ENCODE measurements around the gene AMOT. TPM values are rescaled to one million over a fixed set of nuclear protein-coding genes. Genes with fewer than 3 reads are reported as not detected.

The AMOT gene
- polyA plus RNA-seq, 3 donors, result 1.4 to 5.2 (median 1.8) TPM

GRCh38 chrX:112766774-112767173 is 73.9 kb downstream of the AMOT start:
- 90 to 94% (median 93%) methylated on average over 2 of the region's 2 CpGs for WGBS, 3 donors
- no peak overlapping the region for H3K27ac ChIP-seq (ENCODE audit: low read depth, low read length)

GRCh38 chrX:112761242-112762207 is 79.1 kb downstream of the AMOT start:
- WGBS, 3 donors, result 69 to 80% (median 75%) methylated on average over 7 of the region's 7 CpGs

DNA sequence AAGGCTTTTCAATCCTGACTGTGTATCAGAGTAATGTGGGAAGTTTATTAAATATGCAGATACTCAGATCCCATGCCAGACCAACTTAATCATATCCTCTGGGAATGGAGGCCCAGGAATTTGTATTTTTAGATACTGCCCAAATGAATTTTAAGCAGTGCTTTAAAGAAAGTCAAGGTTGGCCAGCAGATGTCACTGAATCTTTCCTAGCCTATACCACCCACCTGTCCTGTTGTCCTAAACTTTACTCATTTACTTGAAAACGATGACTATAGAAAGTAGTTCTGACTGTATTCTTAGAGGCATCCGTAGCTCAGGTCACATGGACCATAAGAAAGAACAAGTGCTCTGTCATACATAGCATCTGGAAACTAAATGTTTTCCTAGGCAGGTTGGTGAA is 79.9 kb downstream of the AMOT start:
- no peak overlapping the region for H3K27ac ChIP-seq (ENCODE audit: low read depth, low read length)
- WGBS, 3 donors, result 36 to 47% (median 45%) methylated on average over 2 of the region's 2 CpGs

More at GRCh38 chrX:112761242-112762207, 79.1 kb downstream of the AMOT start:
- H3K27ac ChIP-seq (ENCODE audit: low read depth, low read length), result no peak overlapping the region

DNA sequence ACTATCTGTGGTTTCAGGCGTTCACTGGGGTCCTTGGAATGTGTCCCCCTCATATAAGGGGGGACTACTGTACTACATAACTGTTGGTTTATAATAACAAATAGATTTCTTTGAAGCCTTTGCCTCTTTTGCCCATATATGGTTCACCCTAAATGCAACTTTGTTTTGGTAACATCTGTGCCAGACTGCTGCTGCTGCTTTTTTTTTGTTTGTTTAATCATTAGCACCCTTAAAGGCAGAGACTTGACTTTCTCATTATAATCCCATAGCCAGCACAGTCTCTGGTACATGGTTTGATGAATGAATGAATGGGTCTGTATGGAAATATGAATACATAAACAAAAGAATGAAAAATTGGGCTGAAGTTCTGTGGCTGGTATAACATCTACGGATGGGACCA is 80.7 kb downstream of the AMOT start:
- no peak overlapping the region for H3K27ac ChIP-seq (ENCODE audit: low read depth, low read length)
- 66 to 85% (median 70%) methylated on average over 2 of the region's 2 CpGs for WGBS, 3 donors

- no peak overlapping the region for H3K27ac ChIP-seq (ENCODE audit: low read depth, low read length)
- WGBS, 3 donors, result 42 to 71% (median 60%) methylated on average over 3 of the region's 3 CpGs
These were observed 81.1 kb downstream of the AMOT start for GRCh38 chrX:112759512-112759911.

DNA sequence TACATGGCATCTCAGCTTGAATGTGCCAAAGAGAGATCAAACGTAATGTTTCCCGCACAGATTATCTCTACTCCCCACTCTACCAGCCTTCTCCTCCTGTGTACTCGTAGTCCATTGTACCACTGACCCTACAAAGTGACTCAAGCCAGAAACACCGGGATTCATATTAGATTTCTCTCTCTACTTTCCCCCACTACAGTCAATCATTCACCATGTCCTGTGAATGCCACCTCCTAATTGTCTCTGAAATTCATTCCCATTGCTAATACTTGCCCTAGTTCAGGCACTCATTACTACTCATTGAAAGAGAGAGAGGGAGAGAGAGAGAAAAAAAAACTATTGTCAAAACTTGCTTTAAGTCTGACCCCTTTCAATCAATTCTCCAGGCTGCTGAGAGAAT is 82.7 kb downstream of the AMOT start:
- WGBS, 3 donors, result 63 to 85% (median 76%) methylated on average over 4 of the region's 4 CpGs

GRCh38 chrX:112753116-112753515 is 87.5 kb downstream of the AMOT start:
- WGBS, 3 donors, result 86 to 91% (median 89%) methylated on average over 1 of the region's 1 CpG
- no peak overlapping the region for H3K27ac ChIP-seq (ENCODE audit: low read depth, low read length)

More for the DNA sequence above, 82.7 kb downstream of the AMOT start:
- H3K27ac ChIP-seq (ENCODE audit: low read depth, low read length), result no peak overlapping the region

GRCh38 chrX:112751076-112751475 is 89.6 kb downstream of the AMOT start:
- no peak overlapping the region for H3K27ac ChIP-seq (ENCODE audit: low read depth, low read length)
- WGBS, 3 donors, result 51 to 64% (median 63%) methylated on average over 2 of the region's 2 CpGs

- no peak overlapping the region for H3K27ac ChIP-seq (ENCODE audit: low read depth, low read length)
- WGBS, 3 donors, result 54 to 70% (median 56%) methylated on average over 3 to 4 of the region's 4 CpGs
These were observed 93.6 kb downstream of the AMOT start for GRCh38 chrX:112746812-112747595.

DNA sequence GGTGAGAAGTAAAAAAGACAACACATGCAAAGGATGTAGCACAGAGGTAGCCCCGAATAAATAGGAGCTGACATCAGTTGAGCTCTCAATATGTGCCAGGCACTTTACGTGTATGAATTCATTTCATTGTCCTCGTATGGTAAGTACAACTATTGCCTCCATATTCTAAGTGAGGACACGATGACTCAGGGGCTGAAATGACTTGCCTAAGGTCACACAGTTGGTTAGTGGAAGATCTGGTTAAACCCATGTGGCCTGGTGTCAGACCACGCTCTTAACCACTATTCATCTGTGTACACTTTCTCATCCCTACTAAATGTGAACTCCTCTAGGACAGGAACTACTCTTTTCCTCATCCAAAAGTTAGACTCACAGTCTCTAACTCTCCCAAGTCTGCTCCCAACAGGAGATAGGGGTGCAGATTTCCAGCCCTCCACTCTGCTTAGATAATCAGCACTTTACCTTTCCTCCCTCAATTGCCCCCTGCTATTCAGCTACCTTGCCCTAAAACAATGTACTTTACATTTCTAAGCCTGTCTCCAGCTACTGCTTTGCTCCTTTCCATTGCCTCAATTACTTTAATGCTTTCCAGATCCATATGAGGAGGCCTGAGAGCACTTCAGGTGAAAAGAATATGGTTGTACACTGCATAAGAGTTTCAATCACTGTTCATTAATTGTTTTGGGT is 102.1 kb downstream of the AMOT start:
- H3K27ac ChIP-seq (ENCODE audit: low read depth, low read length), result no peak overlapping the region
- WGBS, 3 donors, result 63 to 92% (median 84%) methylated on average over 5 of the region's 5 CpGs

DNA sequence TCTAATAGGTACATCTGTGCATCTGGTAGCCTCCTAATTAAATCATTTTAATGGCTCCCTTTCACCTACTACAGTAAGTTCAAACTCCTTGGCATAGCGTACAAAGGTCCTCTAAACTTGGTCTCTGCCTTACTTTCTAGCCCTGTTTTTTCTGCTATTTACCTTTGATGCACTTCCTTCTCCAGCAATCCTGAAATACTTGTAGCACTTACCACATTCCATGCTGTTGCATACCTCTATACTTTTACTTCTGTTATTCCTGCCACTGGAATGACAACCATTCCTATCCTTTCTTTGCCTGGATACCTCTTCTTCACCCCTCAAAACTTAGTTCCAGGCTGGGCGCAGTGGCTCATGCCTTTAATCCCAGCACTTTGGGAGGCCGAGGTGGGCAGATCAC is 104.3 kb downstream of the AMOT start:
- 80 to 96% (median 93%) methylated on average over 3 of the region's 3 CpGs for WGBS, 3 donors

GRCh38 chrX:112735147-112735546 is 105.5 kb downstream of the AMOT start:
- H3K27ac ChIP-seq (ENCODE audit: low read depth, low read length), result no peak overlapping the region
- 79 to 83% (median 79%) methylated on average over 2 of the region's 2 CpGs for WGBS, 3 donors

More for the DNA sequence above, 104.3 kb downstream of the AMOT start:
- no peak overlapping the region for H3K27ac ChIP-seq (ENCODE audit: low read depth, low read length)

DNA sequence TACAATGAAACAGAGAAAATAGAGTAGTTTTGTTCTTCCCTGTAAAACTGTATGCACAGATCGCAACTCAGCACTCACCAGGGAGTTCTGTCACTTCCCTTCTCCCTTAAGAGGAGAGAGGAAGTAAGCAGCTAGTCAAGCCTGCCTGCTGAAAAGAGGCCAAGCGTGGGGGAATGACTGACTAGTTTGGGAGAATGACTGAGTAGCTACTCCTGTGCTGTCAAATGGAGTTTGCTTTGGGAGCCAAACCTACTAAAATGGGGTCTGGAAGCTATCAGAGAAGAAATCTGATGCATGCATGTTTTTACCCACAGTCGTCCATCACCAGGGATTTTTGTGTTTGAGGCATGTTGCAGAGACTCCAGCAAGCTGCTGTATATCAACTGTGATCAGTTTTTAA is 106.3 kb downstream of the AMOT start:
- no peak overlapping the region for H3K27ac ChIP-seq (ENCODE audit: low read depth, low read length)
- WGBS, 3 donors, result 8 to 27% (median 19%) methylated on average over 3 of the region's 3 CpGs

DNA sequence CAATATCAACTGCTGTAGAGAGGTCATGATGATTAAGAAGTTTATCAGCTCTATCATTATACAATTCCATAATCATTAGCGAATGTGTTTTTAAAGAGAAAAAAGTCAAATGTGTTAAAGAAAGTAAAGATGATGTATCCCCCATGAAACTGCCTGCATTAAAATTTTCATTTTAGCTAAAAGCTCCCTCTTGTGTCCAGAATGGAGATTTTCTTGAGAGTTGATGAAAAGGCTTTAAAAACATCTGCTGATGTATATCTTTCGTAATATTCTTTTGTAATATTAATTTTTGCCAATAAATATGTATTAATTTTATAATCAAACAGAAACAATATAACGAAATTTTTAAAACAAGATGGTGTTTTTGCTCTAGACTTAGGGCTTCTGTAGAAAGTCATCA is 108.8 kb downstream of the AMOT start:
- 55 to 81% (median 64%) methylated on average over 3 of the region's 3 CpGs for WGBS, 3 donors
- no peak overlapping the region for H3K27ac ChIP-seq (ENCODE audit: low read depth, low read length)

Other genes starting within 250 kb of the AMOT start
- gene LHFPL1, start 160.9 kb downstream of the AMOT start, polyA plus RNA-seq, result not detected

All from adipose tissue (tissue), 3 donors.